HG02885 (cell line): ENCODE data around the gene SIRT2.

Experiments
- ATAC-seq: cut with Tn5 transposase; IDR thresholded peaks from one replicate; pipeline ENCODE4 v1.9.1; 2021; ENCODE audit warnings: mild to moderate bottlenecking; ENCODE audit not compliant: unreplicated experiment, poor library complexity

Gene SIRT2

DNA sequence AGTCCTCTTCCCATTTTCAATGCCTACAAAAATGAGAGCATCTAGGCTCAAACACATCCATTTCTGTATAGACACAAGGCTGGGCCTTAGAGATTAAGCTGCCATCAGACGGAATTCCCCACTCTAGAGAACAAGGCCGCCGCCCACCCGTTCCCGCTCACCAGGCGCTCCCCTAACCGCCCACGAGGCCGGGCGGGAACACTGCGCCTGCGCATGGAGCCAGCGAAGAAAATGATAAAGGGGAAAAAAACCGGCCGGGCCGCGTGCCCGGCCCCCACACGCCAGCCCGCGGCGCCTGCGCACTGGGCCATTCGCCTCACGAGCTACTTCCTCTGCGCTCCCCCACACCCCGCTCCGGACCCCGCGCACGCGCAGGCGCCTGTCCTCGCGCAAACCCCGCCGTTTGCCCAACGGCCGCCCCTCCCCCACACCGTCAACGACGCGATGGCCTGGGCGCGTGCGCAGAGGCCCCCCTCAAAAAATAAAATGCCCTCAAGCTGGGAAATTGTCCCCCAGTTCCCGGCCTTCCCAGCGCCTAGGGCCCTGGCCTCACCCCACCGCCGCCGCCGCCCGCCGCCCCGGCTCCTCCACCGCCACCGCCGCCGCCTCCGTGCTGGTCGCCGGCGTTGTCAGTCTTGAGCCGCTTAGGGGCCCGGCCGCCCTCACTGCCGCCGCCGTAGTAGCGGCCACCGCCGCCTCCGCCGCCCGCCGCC, 50.1 kb downstream of the SIRT2 start:
- peak; percentile 30 for ATAC-seq

DNA sequence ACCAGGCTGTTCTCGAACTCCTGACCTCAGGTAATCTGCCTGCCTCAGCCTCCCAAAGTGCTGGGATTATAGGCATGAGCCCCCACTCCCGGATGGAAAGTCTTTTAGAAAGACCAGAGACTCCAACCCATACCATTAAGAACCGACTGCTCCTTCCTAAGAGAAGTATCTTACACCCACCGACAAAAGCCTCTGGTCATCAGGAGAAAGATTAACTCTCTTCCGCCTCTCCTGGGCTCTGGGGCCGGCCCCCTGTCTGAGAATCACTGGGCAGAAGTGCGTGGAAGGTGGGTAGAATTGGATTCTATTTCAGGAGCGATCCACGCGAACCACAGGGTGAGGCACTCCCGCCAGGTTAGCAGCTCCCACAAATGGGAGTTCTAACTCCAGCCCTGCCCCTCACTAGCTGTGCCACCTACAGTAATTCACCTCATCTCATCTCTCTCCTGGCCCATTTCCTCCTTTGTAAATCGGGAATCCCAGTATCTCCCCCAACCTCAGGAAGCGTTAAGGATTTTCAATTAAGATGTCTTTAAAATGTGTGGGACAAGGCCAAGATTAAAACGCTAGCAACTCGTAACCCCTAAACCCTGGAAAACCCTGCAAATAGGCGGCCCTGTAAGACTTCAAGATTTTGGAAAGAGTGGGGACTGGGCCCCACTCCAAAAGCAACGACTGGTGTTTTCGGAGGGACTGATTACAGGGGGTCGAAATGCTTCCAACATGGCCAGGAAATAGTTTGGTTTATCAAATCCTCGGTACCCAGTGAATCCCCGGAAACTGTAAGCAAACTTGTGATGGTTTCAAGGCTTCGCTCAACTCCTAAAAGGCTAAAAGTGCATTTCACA, 50.9 kb downstream of the SIRT2 start:
- no peak for ATAC-seq

- ATAC-seq, result no peak
Measured at GRCh38 chr19:38846097-38846496, 53.3 kb downstream of the SIRT2 start.

- ATAC-seq, result no peak
Measured at GRCh38 chr19:38845374-38846024, 53.9 kb downstream of the SIRT2 start.

GRCh38 chr19:38844093-38844686, 55.2 kb downstream of the SIRT2 start:
- no peak for ATAC-seq

GRCh38 chr19:38843175-38843758, 56.2 kb downstream of the SIRT2 start:
- no peak for ATAC-seq

GRCh38 chr19:38842439-38843174, 56.8 kb downstream of the SIRT2 start:
- ATAC-seq, result no peak

- ATAC-seq, result no peak
Measured at GRCh38 chr19:38841787-38842438, 57.5 kb downstream of the SIRT2 start.

DNA sequence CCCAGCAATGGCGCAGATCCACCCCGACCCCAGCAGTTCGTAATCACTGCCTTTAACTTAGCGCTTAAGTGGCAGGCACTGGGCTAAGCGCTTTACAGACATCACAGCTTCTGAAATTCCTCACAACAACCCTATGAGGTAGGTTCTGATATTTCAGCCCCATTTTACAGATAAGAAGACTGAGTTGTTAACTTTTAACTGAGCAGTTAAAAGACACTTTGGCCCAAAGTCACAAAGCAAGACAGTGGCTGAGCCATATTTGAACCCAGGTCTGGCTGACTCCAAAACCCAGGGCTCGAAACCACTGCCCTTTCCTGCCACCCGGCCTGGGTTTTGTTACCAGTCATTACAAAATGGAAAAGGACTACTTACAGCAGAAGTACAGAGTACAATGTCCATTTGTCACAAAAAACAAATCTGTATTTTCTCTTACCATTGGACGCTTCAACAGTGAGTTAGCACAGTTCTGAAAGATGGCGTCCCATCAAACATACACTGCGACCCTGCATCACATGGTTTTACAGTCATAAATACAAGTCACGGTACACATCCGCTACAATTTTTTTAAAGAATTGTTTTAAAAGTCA, 58.1 kb downstream of the SIRT2 start:
- no peak for ATAC-seq

DNA sequence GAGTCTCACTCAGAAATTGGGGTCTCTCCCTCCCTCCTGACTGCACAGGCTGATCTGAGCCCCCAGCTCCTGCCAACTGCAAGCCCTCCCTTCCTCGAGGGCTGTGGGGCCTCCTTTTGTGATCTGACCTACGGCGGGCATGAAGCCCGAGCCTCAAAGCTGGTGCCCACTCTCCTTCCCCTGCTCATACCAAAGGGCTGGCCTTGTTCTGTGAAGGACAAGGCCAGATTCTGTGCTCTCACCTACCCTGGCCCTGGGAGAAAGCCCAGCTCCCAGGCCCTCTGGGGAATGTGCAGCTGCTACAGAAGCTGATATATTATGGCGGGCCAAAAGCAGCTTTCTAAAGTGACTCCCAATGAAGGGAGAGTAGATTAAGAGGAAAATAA, 58.8 kb downstream of the SIRT2 start:
- no peak for ATAC-seq

GRCh38 chr19:38839816-38840582, 59.4 kb downstream of the SIRT2 start:
- no peak for ATAC-seq

- no peak for ATAC-seq
Measured at GRCh38 chr19:38838986-38839761, 60.2 kb downstream of the SIRT2 start.

- no peak for ATAC-seq
Measured at GRCh38 chr19:38838208-38838985, 61.0 kb downstream of the SIRT2 start.

GRCh38 chr19:38837656-38838121, 61.7 kb downstream of the SIRT2 start:
- no peak for ATAC-seq

- ATAC-seq, result no peak
Measured at GRCh38 chr19:38836983-38837626, 62.3 kb downstream of the SIRT2 start.
